Fibroblast of lung (primary cell): Measurements from ENCODE around the gene ATP5PB. TPM values are rescaled to one million over a fixed set of nuclear protein-coding genes. Genes with fewer than 3 reads are reported as not detected.

ENCODE experiments used
- DNase-seq, 2 donors: peaks; one replicate each; pipeline versions ENCODE4 v3.0.0 to v3.0.0-alpha.2; 2010; ENCODE audit warnings: low read depth in 2 of 2
- H2AFZ ChIP-seq: 2 replicates; pipeline ENCODE4 v1.5.1; 2012; ENCODE audit warnings: low read length, control low read depth, inconsistent platforms
- H3K27ac ChIP-seq: 2 replicates; pipeline ENCODE4 v1.5.1; 2011; ENCODE audit warnings: low read length, control low read depth; ENCODE audit not compliant: insufficient read depth
- H3K27me3 ChIP-seq: 2 replicates; pipeline ENCODE4 v1.5.1; 2011; ENCODE audit warnings: mild to moderate bottlenecking, low read length; ENCODE audit not compliant: control insufficient read depth, insufficient read depth
- H3K36me3 ChIP-seq: 2 replicates; pipeline ENCODE4 v1.5.1; 2011; ENCODE audit warnings: low read length; ENCODE audit not compliant: control insufficient read depth, insufficient read depth
- H3K4me1 ChIP-seq: 2 replicates; pipeline ENCODE4 v1.5.1; 2011; ENCODE audit warnings: low read length; ENCODE audit not compliant: control insufficient read depth, insufficient read depth; ENCODE audit errors: extremely low read depth
- H3K4me2 ChIP-seq: 2 replicates; pipeline ENCODE4 v1.5.1; 2011; ENCODE audit warnings: low read length, control low read depth; ENCODE audit not compliant: insufficient read depth; ENCODE audit errors: extremely low read depth
- H3K4me3 ChIP-seq, 4 experiments: fragments of 200-600 bp in 1 of 4; sonication (generic) in 1 of 4; replicated peaks in 1 of 4; 2 replicates each; pipeline ENCODE4 v1.5.1; 2011 to 2016; ENCODE audit warnings: low read length in 4 of 4, low read depth in 3 of 4, mild to moderate bottlenecking in 3 of 4, control low read depth in 2 of 4, inconsistent platforms in 1 of 4, mixed read lengths in 1 of 4; ENCODE audit not compliant: insufficient read depth in 1 of 4; ENCODE audit errors: control extremely low read depth in 1 of 4
- H3K79me2 ChIP-seq: 2 replicates; pipeline ENCODE4 v1.5.1; 2012; ENCODE audit warnings: mild to moderate bottlenecking, low read length, inconsistent platforms; ENCODE audit not compliant: control insufficient read depth, insufficient read depth
- H3K9ac ChIP-seq: 2 replicates; pipeline ENCODE4 v1.5.1; 2011; ENCODE audit warnings: mild to moderate bottlenecking, low read length, control low read depth; ENCODE audit not compliant: insufficient read depth
- H3K9me3 ChIP-seq: 2 replicates; pipeline ENCODE4 v1.5.1; 2012; ENCODE audit warnings: low read depth, low read length; ENCODE audit not compliant: control insufficient read depth, insufficient read depth
- H4K20me1 ChIP-seq: 2 replicates; pipeline ENCODE4 v1.5.1; 2011; ENCODE audit warnings: low read length; ENCODE audit not compliant: control insufficient read depth, insufficient read depth; ENCODE audit errors: extremely low read depth
- EZH2 ChIP-seq: IDR thresholded peaks from 2 replicates; pipeline ENCODE4 v1.5.1; 2012; ENCODE audit warnings: low read length, control low read depth, mild to moderate bottlenecking; ENCODE audit errors: missing control alignments
- polyA plus RNA-seq, 2 donors: library from polyadenylated mRNA; depleted of rRNA in 1 of 2; stranded (reverse) in 1 of 2; unstranded in 1 of 2; fragments of >200 nt; gene quantifications; 2 replicates each; pipeline ENCODE4 v1.2.1, GENCODE V29; 2011 to 2012; ENCODE audit warnings: missing spikeins in 1 of 2
- total RNA-seq: library from RNA; depleted of rRNA; stranded (reverse); fragments of >200 nt; gene quantifications from 2 replicates; pipeline ENCODE4 v1.2.1, GENCODE V29; 2014
- TF ChIP-seq, protein P1 (sequence below), 2 donors: IDR thresholded peaks in 1 of 2; conservative IDR thresholded peaks in 1 of 2; 1 replicate in 1 of 2; 2 replicates in 1 of 2; pipeline ENCODE4 v1.5.1; 2011 to 2012; ENCODE audit warnings: low read length in 2 of 2, control low read depth in 1 of 2, inconsistent platforms in 1 of 2, low read depth in 1 of 2, mild to moderate bottlenecking in 1 of 2

Gene ATP5PB
- total and polyA plus RNA-seq, 2 donors (not counting 1 experiment from before 2014, with no cell fraction given), result 162 to 417 TPM

DNA sequence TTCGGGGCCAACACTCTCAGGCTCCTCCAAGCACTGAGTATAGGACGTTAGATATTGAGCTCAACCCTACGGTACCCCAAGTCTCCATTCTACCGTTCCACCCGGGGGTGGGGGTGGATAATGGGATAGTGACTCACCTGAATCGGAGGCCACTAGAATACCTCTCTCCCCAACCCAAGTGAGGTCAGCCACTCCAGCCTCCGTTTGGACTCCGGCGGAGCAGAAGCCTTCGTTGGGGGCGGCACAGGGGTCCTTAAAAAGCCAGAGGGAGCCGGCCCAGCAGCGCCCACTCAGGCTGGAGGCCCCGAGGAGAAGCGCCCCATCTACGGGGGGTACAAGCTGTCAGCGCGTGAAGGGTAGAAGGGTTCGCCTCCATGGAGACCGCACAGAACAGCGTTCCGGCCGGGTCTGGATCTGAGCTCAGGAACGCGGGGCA lies 764 bp upstream of the ATP5PB start:
- Histone ChIP-seq H3K9ac (peak overlapping the region; percentile 87), H4K20me1 (no peaks in the 10 kb centered on the region), H3K79me2 (peaks cover 57% of the 10 kb centered on the region), H3K27me3 (no peaks in the 10 kb centered on the region), H3K4me2 (peak overlapping the region; percentile 84), H3K9me3 (no peaks in the 10 kb centered on the region), H2AFZ (peak overlapping the region; percentile 65), H3K36me3 (peaks cover 2% of the 10 kb centered on the region), H3K27ac (peak overlapping the region; percentile 70), H3K4me3 (peak overlapping the region; percentile 71 to 100 (median 91)), H3K4me1 (peaks cover 3% of the 10 kb centered on the region)
- TF ChIP-seq EZH2, result no peak
- TF ChIP-seq, protein P1, sequence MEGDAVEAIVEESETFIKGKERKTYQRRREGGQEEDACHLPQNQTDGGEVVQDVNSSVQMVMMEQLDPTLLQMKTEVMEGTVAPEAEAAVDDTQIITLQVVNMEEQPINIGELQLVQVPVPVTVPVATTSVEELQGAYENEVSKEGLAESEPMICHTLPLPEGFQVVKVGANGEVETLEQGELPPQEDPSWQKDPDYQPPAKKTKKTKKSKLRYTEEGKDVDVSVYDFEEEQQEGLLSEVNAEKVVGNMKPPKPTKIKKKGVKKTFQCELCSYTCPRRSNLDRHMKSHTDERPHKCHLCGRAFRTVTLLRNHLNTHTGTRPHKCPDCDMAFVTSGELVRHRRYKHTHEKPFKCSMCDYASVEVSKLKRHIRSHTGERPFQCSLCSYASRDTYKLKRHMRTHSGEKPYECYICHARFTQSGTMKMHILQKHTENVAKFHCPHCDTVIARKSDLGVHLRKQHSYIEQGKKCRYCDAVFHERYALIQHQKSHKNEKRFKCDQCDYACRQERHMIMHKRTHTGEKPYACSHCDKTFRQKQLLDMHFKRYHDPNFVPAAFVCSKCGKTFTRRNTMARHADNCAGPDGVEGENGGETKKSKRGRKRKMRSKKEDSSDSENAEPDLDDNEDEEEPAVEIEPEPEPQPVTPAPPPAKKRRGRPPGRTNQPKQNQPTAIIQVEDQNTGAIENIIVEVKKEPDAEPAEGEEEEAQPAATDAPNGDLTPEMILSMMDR (conservative IDR thresholded peaks at IDR 0.05 in 1 of 2, IDR thresholded peaks at IDR 0.05 in 1 of 2; ENCODE audit: low read depth in 1 of 2, low read length in 2 of 2), result no peak
- DNase-seq, result peak in 1 of 2 donors; percentile 38

DNA sequence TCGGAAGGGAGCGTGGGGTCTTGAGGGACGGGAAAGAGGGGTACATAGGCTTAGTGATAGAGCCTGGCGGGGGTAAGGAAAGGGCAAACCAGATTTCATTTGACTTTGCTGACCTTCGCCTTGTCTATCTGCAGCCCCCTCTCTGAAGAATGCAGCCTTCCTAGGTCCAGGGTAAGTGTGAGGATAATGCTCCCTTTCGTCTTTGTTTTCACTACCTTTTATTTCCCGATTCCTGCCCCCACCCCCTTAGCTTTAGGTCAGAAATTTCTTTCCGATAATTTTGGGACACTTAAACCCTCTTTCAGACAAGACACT lies 396 bp downstream of the ATP5PB start:
- Histone ChIP-seq H3K9ac (peak overlapping the region; percentile 92), H3K27ac (peak overlapping the region; percentile 94), H3K27me3 (no peaks in the 10 kb centered on the region), H3K36me3 (peaks cover 7% of the 10 kb centered on the region), H3K4me2 (peak overlapping the region; percentile 82), H3K4me1 (peaks cover 3% of the 10 kb centered on the region), H3K4me3 (peak overlapping the region; percentile 71 to 100 (median 97)), H3K79me2 (peaks cover 65% of the 10 kb centered on the region), H4K20me1 (no peaks in the 10 kb centered on the region), H2AFZ (peak overlapping the region; percentile 81), H3K9me3 (no peaks in the 10 kb centered on the region)
- TF ChIP-seq EZH2, result no peak
- TF ChIP-seq, protein P1 (conservative IDR thresholded peaks at IDR 0.05 in 1 of 2, IDR thresholded peaks at IDR 0.05 in 1 of 2; ENCODE audit: low read depth in 1 of 2, low read length in 2 of 2), result no peak
- DNase-seq, result no peak

DNA sequence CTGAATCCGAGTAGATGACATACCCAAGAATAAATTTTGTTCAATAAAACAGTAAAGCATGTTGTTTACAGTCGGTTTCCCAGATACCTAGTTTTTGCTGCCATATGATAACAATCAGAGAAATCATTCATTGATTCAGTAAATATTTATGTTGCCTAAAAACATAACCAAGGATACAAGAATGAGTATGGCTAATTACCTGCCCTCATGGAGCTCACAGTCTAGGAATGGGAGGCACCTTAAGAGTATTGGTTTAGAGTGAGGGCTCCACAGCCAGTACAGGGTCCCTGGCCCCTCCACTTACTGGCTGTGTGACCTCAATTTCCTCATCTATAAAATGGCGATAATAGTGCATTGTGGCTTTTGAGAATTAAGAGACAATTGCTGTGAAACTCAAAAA lies 921 bp downstream of the ATP5PB start:
- peak overlapping the region; percentile 94 for H3K27ac ChIP-seq
- no peaks in the 10 kb centered on the region for H3K27me3 ChIP-seq
- no peaks in the 10 kb centered on the region for H4K20me1 ChIP-seq
- no peak overlapping the region for H2AFZ ChIP-seq
- H3K9ac ChIP-seq, result peak overlapping the region; percentile 92
- peaks cover 7% of the 10 kb centered on the region for H3K36me3 ChIP-seq
- no peaks in the 10 kb centered on the region for H3K9me3 ChIP-seq
- H3K4me2 ChIP-seq, result peak overlapping the region; percentile 82
- no peak for DNase-seq
- H3K4me1 ChIP-seq, result peaks cover 3% of the 10 kb centered on the region
- peak overlapping the region; percentile 71 to 100 (median 97) for H3K4me3 ChIP-seq
- TF ChIP-seq EZH2, result no peak
- TF ChIP-seq, protein P1 (conservative IDR thresholded peaks at IDR 0.05 in 1 of 2, IDR thresholded peaks at IDR 0.05 in 1 of 2; ENCODE audit: low read depth in 1 of 2, low read length in 2 of 2), result no peak
- H3K79me2 ChIP-seq, result peaks cover 67% of the 10 kb centered on the region
